ENCODE data around the gene GLP2R. TPM values are rescaled to one million over a fixed set of nuclear protein-coding genes. Genes with fewer than 3 reads are reported as not detected.

GLP2R gene
- total and polyA plus RNA-seq, 3 donors from 2014 or later, result 0.70 to 1.3 (median 0.81) TPM

- H3K9me3 ChIP-seq, result no peaks in the 10 kb centered on the region
- no peaks in the 10 kb centered on the region for H3K4me1 ChIP-seq
- WGBS, 2 donors, result 63 to 90% methylated on average over 4 of the region's 4 CpGs
- intact Hi-C loops (cut with DNase I; ENCODE audit: low total_unique reads), result no loop called here
- H3K27me3 ChIP-seq, result no peaks in the 10 kb centered on the region
- no peak for DNase-seq
- no peaks in the 10 kb centered on the region for H3K36me3 ChIP-seq (ENCODE audit: low read depth, missing control alignments)
- no peak overlapping the region for H3K4me3 ChIP-seq
- H3K27ac ChIP-seq, result no peak overlapping the region
- TF ChIP-seq CTCF (IDR thresholded peaks at IDR 0.05), result no peak
- TF ChIP-seq POLR2A (IDR thresholded peaks at IDR 0.05), result no peak
These were observed 7.0 kb upstream of the GLP2R start for GRCh38 chr17:9818760-9819159.

GRCh38 chr17:9820448-9820847 is 5.3 kb upstream of the GLP2R start:
- no peaks in the 10 kb centered on the region for H3K4me1 ChIP-seq
- intact Hi-C loops (cut with DNase I; ENCODE audit: low total_unique reads), result no loop called here
- TF ChIP-seq CTCF (IDR thresholded peaks at IDR 0.05) (no peak), POLR2A (IDR thresholded peaks at IDR 0.05) (no peak)
- no peak for DNase-seq
- H3K27me3 ChIP-seq, result no peaks in the 10 kb centered on the region
- no peak overlapping the region for H3K27ac ChIP-seq
- no peaks in the 10 kb centered on the region for H3K9me3 ChIP-seq
- H3K4me3 ChIP-seq, result no peak overlapping the region
- 61 to 84% methylated on average over 3 of the region's 3 CpGs for WGBS, 2 donors
- H3K36me3 ChIP-seq (ENCODE audit: low read depth, missing control alignments), result no peaks in the 10 kb centered on the region

- Histone ChIP-seq H3K27me3 (no peaks in the 10 kb centered on the region), H3K4me1 (no peaks in the 10 kb centered on the region), H3K36me3 (ENCODE audit: low read depth, missing control alignments) (no peaks in the 10 kb centered on the region), H3K4me3 (no peak within 1 kb of the TSS), H3K9me3 (no peaks in the 10 kb centered on the region), H3K27ac (no peak within 1 kb of the TSS)
- DNase-seq, result no peak
- intact Hi-C loops (cut with DNase I; ENCODE audit: low total_unique reads), result no loop called here
- 78 to 81% methylated on average over 15 of the region's 15 CpGs for WGBS, 2 donors
- no peak for TF ChIP-seq CTCF (IDR thresholded peaks at IDR 0.05)
- no peak for TF ChIP-seq POLR2A (IDR thresholded peaks at IDR 0.05)
These were observed 3.8 kb upstream of the GLP2R start, which contains the start of gene GSG1L2 for GRCh38 chr17:9821921-9822320. Gene GSG1L2, minus strand, starts transcription at chr17:9822079. Its CDS starts 8 bp downstream, at chr17:9822071.

- intact Hi-C loops (cut with DNase I; ENCODE audit: low total_unique reads), result no loop called here
- H3K4me3 ChIP-seq, result no peak overlapping the region
- WGBS, 2 donors, result 84 to 86% methylated on average over 4 of the region's 4 CpGs
- no peak for DNase-seq
- H3K4me1 ChIP-seq, result peaks cover 9% of the 10 kb centered on the region
- no peaks in the 10 kb centered on the region for H3K9me3 ChIP-seq
- no peaks in the 10 kb centered on the region for H3K36me3 ChIP-seq (ENCODE audit: low read depth, missing control alignments)
- no peak overlapping the region for H3K27ac ChIP-seq
- no peaks in the 10 kb centered on the region for H3K27me3 ChIP-seq
- TF ChIP-seq POLR2A (IDR thresholded peaks at IDR 0.05), result no peak
These were observed 1.6 kb upstream of the GLP2R start for GRCh38 chr17:9824094-9824493.

GRCh38 chr17:9824797-9825338 is 856 bp upstream of the GLP2R start:
- Histone ChIP-seq H3K27me3 (no peaks in the 10 kb centered on the region), H3K4me1 (peaks cover 9% of the 10 kb centered on the region), H3K9me3 (no peaks in the 10 kb centered on the region), H3K36me3 (ENCODE audit: low read depth, missing control alignments) (no peaks in the 10 kb centered on the region), H3K4me3 (no peak overlapping the region), H3K27ac (no peak overlapping the region)
- DNase-seq, result no peak
- WGBS, 2 donors, result 84 to 85% methylated on average over 8 of the region's 8 CpGs
- TF ChIP-seq CTCF (IDR thresholded peaks at IDR 0.05) (no peak), POLR2A (IDR thresholded peaks at IDR 0.05) (no peak)
- intact Hi-C loops (cut with DNase I; ENCODE audit: low total_unique reads), result no loop called here
